WERI-Rb-1 (cell line): Measurements from ENCODE around the gene UMPS.
"Not testable (repeated sequence)": the region's sequence is repeated elsewhere in the genome, so short reads cannot be mapped to it uniquely, and the experiment has no call there.

ENCODE experiments used
- DNase-seq: peaks from one replicate; pipeline ENCODE4 v3.0.0-alpha.2; 2020
- H3K27ac ChIP-seq: fragments of 250-450 bp; sonication (Bioruptor Pico); 2 replicates; pipeline ENCODE4 v1.5.1; 2020; ENCODE audit warnings: mild to moderate bottlenecking, moderate library complexity
- H3K27me3 ChIP-seq: fragments of 250-450 bp; sonication (Bioruptor Pico); 2 replicates; pipeline ENCODE4 v1.5.1; 2021; ENCODE audit warnings: mild to moderate bottlenecking, low read depth, moderate library complexity; ENCODE audit not compliant: insufficient read depth, severe bottlenecking
- H3K36me3 ChIP-seq: fragments of 250-450 bp; sonication (Bioruptor Pico); 2 replicates; pipeline ENCODE4 v1.5.1; 2020; ENCODE audit warnings: mild to moderate bottlenecking, moderate library complexity
- H3K4me3 ChIP-seq: 2 replicates; pipeline ENCODE4 v1.5.1; 2011; ENCODE audit warnings: low read depth, mild to moderate bottlenecking, control low read depth, low read length
- H3K9me3 ChIP-seq: fragments of 250-450 bp; sonication (Bioruptor Pico); 2 replicates; pipeline ENCODE4 v1.5.1; 2021; ENCODE audit warnings: mild to moderate bottlenecking, moderate library complexity; ENCODE audit not compliant: severe bottlenecking
- CTCF ChIP-seq: IDR thresholded peaks from 2 replicates; pipeline ENCODE4 v1.5.1; 2011; ENCODE audit warnings: low read depth, mild to moderate bottlenecking, control low read depth, inconsistent platforms, low read length

The UMPS gene

DNA sequence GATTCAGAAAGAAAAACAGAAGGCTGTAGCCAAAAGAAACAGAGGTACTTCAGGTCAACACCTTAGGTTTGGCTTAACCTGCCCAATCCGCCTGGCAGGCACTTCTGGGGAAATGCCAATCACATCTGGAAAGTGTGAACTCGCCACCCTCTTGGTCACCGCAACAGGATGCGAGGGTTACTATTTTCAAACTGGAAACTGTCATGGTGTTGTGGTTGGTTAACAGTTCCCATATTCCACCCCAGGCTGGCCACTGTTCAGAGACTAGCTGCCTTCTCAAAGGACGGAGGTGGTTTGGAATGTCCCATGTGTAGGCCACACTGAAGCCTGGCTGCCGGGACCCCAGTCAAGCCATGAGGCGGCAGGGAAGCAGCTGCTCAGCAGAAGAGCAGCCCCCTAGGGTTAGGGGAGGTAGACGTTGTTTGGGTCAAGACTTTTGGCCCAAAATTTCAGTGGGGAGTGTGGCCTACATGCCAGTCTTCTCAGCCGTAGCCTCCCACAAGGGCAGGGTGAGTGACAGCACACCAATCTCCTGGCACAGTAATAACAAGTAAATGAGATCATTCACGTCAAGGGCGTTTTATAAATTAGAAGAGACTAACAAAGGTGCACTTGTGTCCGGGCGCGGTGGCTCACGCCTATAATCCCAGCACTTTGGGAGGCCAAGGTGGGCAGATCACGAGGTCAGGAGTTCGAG lies 54.6 kb downstream of the UMPS start:
- H3K27ac ChIP-seq = no peak overlapping the region
- H3K36me3 ChIP-seq = no peaks in the 10 kb centered on the region
- no peak for DNase-seq

GRCh38 chr3:124785973-124786372 lies 55.7 kb downstream of the UMPS start:
- Histone ChIP-seq H3K27ac (no peak overlapping the region), H3K9me3 (no peaks in the 10 kb centered on the region), H3K4me3 (no peak overlapping the region), H3K27me3 (no peaks in the 10 kb centered on the region), H3K36me3 (no peaks in the 10 kb centered on the region)
- no peak for DNase-seq
- TF ChIP-seq CTCF = no peak

More for the DNA sequence above, 54.6 kb downstream of the UMPS start:
- no peak for TF ChIP-seq CTCF
- no peaks in the 10 kb centered on the region for H3K9me3 ChIP-seq
- no peaks in the 10 kb centered on the region for H3K27me3 ChIP-seq
- H3K4me3 ChIP-seq = no peak overlapping the region

GRCh38 chr3:124786511-124787241 lies 56.4 kb downstream of the UMPS start:
- no peak overlapping the region for H3K4me3 ChIP-seq
- TF ChIP-seq CTCF = no peak
- no peaks in the 10 kb centered on the region for H3K27me3 ChIP-seq
- H3K27ac ChIP-seq = no peak overlapping the region
- H3K36me3 ChIP-seq = no peaks in the 10 kb centered on the region
- DNase-seq = no peak
- no peaks in the 10 kb centered on the region for H3K9me3 ChIP-seq

GRCh38 chr3:124787476-124788195 lies 57.4 kb downstream of the UMPS start:
- no peak for DNase-seq
- H3K27me3 ChIP-seq = no peaks in the 10 kb centered on the region
- H3K36me3 ChIP-seq = no peaks in the 10 kb centered on the region
- H3K4me3 ChIP-seq = no peak overlapping the region
- H3K27ac ChIP-seq = no peak overlapping the region
- H3K9me3 ChIP-seq = no peaks in the 10 kb centered on the region
- TF ChIP-seq CTCF = no peak

DNA sequence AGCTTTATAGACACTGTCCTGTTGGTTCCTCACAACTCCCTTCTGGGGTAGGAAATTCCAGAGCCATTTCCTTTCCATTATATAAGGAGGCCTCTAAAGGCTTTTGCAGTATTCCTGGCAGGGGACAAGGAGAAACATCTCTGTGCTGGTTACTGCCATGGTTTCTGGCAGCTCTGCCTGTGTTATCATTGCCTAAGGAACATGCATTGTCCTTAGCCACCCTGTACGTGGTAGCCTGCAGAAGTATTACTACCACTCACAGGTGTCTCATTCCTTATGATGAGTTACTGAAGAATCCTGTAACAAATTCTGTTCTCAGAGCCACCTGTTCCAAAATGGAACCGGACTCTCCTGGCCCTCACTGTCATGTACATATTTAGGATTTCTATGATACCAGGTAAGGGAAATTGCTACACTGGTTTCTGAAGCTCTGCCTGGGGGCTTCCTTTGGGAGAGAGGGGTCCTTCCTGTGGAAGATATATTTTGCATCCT lies 58.0 kb downstream of the UMPS start:
- H3K4me3 ChIP-seq = no peak overlapping the region
- no peak overlapping the region for H3K27ac ChIP-seq
- H3K9me3 ChIP-seq = no peaks in the 10 kb centered on the region
- H3K27me3 ChIP-seq = no peaks in the 10 kb centered on the region
- H3K36me3 ChIP-seq = no peaks in the 10 kb centered on the region
- no peak for TF ChIP-seq CTCF
- DNase-seq = no peak

DNA sequence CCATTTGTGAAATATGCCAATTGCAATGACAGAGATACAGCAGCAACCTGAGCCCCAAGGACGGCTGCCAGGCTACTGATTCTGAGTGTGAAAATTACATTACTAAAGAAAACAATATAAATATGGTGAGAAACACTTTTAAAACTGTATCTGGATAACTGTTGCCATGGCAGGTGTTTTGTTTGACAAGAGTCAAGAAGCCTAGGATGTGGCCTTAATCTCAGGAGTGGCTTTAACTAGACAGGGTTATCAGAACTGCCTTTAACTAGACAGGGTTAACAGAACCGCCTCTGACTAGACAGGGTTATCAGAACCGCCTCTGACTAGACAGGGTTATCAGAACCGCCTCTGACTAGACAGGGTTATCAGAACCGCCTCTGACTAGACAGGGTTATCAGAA lies 58.9 kb downstream of the UMPS start:
- not testable (repeated sequence) for H3K4me3 ChIP-seq, DNase-seq, H3K36me3 ChIP-seq, H3K27ac ChIP-seq, H3K27me3 ChIP-seq, H3K9me3 ChIP-seq
